Uterus (tissue), 2 donors: ENCODE measurements around the gene BMP6.

Source experiments
- CTCF ChIP-seq, 4 experiments: fragments of 200-600 bp in 2 of 4; fragments of 450-650 bp in 2 of 4; sonication (generic) in 2 of 4; IDR thresholded peaks; one replicate each; pipeline ENCODE4 v1.5.1; 2016 to 2019; ENCODE audit warnings: antibody characterized with exemption in 4 of 4, mild to moderate bottlenecking in 2 of 4, moderate library complexity in 1 of 4
- POLR2A ChIP-seq, 2 donors: fragments of 450-650 bp; IDR thresholded peaks; one replicate each; pipeline ENCODE4 v1.6.1; 2016; ENCODE audit warnings: antibody characterized with exemption in 2 of 2, mild to moderate bottlenecking in 1 of 2, moderate library complexity in 1 of 2

- TF ChIP-seq CTCF (IDR thresholded peaks at IDR 0.05) (no peak), POLR2A (IDR thresholded peaks at IDR 0.05) (no peak)
These were observed 195.1 kb downstream of the BMP6 start for GRCh38 chr6:7921046-7921445.
